RWPE2 (cell line): ENCODE results near the gene SPATA16.

ENCODE experiments used
- ATAC-seq: fragments of 200-7000 bp; cut with Tn5 transposase; 3 replicates; pipeline ENCODE4 v1.9.1; 2021; ENCODE audit warnings: low read depth
- DNase-seq: peaks from one replicate; pipeline ENCODE4 v3.0.0-alpha.2; 2020; ENCODE audit warnings: low spot score
- H3K27ac ChIP-seq: fragments of 450-650 bp; 2 replicates; pipeline ENCODE4 v1.5.1; 2017; ENCODE audit warnings: mild to moderate bottlenecking; ENCODE audit not compliant: poor library complexity, severe bottlenecking
- H3K27me3 ChIP-seq: fragments of 250-450 bp; sonication (Bioruptor Pico); 2 replicates; pipeline ENCODE4 v1.5.1; 2021; ENCODE audit warnings: mild to moderate bottlenecking, moderate library complexity; ENCODE audit not compliant: insufficient read depth, poor library complexity, severe bottlenecking
- H3K36me3 ChIP-seq: fragments of 250-450 bp; sonication (Bioruptor Pico); 2 replicates; pipeline ENCODE4 v1.5.1; 2020; ENCODE audit warnings: low read depth, mild to moderate bottlenecking, moderate library complexity
- H3K4me1 ChIP-seq: fragments of 250-450 bp; sonication (Bioruptor Pico); 2 replicates; pipeline ENCODE4 v1.5.1; 2021; ENCODE audit warnings: mild to moderate bottlenecking, moderate library complexity; ENCODE audit not compliant: insufficient read depth, poor library complexity, severe bottlenecking
- H3K4me3 ChIP-seq: fragments of 250-450 bp; sonication (Bioruptor Pico); 2 replicates; pipeline ENCODE4 v1.5.1; 2021; ENCODE audit warnings: mild to moderate bottlenecking, moderate library complexity; ENCODE audit not compliant: severe bottlenecking
- H3K9me3 ChIP-seq: fragments of 250-450 bp; sonication (Bioruptor Pico); 2 replicates; pipeline ENCODE4 v1.5.1; 2021; ENCODE audit warnings: mild to moderate bottlenecking, moderate library complexity; ENCODE audit not compliant: severe bottlenecking
- CTCF ChIP-seq: fragments of 450-650 bp; IDR thresholded peaks from one replicate; pipeline ENCODE4 v1.5.1; 2017; ENCODE audit warnings: mild to moderate bottlenecking, moderate library complexity; ENCODE audit not compliant: poor library complexity, severe bottlenecking

Gene SPATA16

GRCh38 chr3:172977696-172978095 lies 163.3 kb downstream of the SPATA16 start:
- H3K27ac ChIP-seq: no peak overlapping the region
- H3K36me3 ChIP-seq: no peaks in the 10 kb centered on the region
- H3K4me3 ChIP-seq: no peak overlapping the region
- no peak for ATAC-seq
- H3K9me3 ChIP-seq: peaks cover 2% of the 10 kb centered on the region
- TF ChIP-seq CTCF: no peak
- no peaks in the 10 kb centered on the region for H3K4me1 ChIP-seq
- peaks cover 3% of the 10 kb centered on the region for H3K27me3 ChIP-seq
- DNase-seq: no peak

- TF ChIP-seq CTCF: no peak
- H3K4me3 ChIP-seq: no peak overlapping the region
These were observed 166.1 kb downstream of the SPATA16 start for GRCh38 chr3:172974969-172975368.

GRCh38 chr3:172973799-172974198 lies 167.2 kb downstream of the SPATA16 start:
- no peak for TF ChIP-seq CTCF

More at GRCh38 chr3:172974969-172975368, 166.1 kb downstream of the SPATA16 start:
- no peak for ATAC-seq
- peaks cover 3% of the 10 kb centered on the region for H3K27me3 ChIP-seq
- DNase-seq: no peak
- peaks cover 4% of the 10 kb centered on the region for H3K9me3 ChIP-seq
- no peak overlapping the region for H3K27ac ChIP-seq
- no peaks in the 10 kb centered on the region for H3K4me1 ChIP-seq
- no peaks in the 10 kb centered on the region for H3K36me3 ChIP-seq

GRCh38 chr3:172972717-172973116 lies 168.3 kb downstream of the SPATA16 start:
- DNase-seq (no peak), ATAC-seq (no peak)
- Histone ChIP-seq H3K27ac (no peak overlapping the region), H3K4me3 (no peak overlapping the region), H3K36me3 (no peaks in the 10 kb centered on the region), H3K4me1 (no peaks in the 10 kb centered on the region), H3K27me3 (peaks cover 3% of the 10 kb centered on the region), H3K9me3 (peaks cover 2% of the 10 kb centered on the region)
- no peak for TF ChIP-seq CTCF

More at GRCh38 chr3:172973799-172974198, 167.2 kb downstream of the SPATA16 start:
- no peaks in the 10 kb centered on the region for H3K4me1 ChIP-seq
- peaks cover 3% of the 10 kb centered on the region for H3K27me3 ChIP-seq
- ATAC-seq: no peak
- no peak for DNase-seq
- no peak overlapping the region for H3K27ac ChIP-seq
- H3K9me3 ChIP-seq: peaks cover 4% of the 10 kb centered on the region
- no peaks in the 10 kb centered on the region for H3K36me3 ChIP-seq
- H3K4me3 ChIP-seq: no peak overlapping the region

- no peak for ATAC-seq
- DNase-seq: no peak
- Histone ChIP-seq H3K4me3 (no peak overlapping the region), H3K27ac (no peak overlapping the region), H3K4me1 (no peaks in the 10 kb centered on the region), H3K36me3 (no peaks in the 10 kb centered on the region), H3K9me3 (peaks cover 2% of the 10 kb centered on the region), H3K27me3 (peaks cover 3% of the 10 kb centered on the region)
- no peak for TF ChIP-seq CTCF
These were observed 169.0 kb downstream of the SPATA16 start for GRCh38 chr3:172972067-172972466.
